Muscle of leg (tissue), 11 donors: ENCODE data around the gene PRR18. TPM values are rescaled to one million over a fixed set of nuclear protein-coding genes. Genes with fewer than 3 reads are reported as not detected.

Source experiments
- DNase-seq: peaks from one replicate; pipeline ENCODE4 v3.0.0; 2013
- H3K27ac ChIP-seq: one replicate; pipeline ENCODE4 v1.5.1; 2013; ENCODE audit warnings: mild to moderate bottlenecking, low read length, control low read depth
- H3K27me3 ChIP-seq: one replicate; pipeline ENCODE4 v1.6.1; 2013; ENCODE audit warnings: low read length; ENCODE audit not compliant: control insufficient read depth, insufficient read depth
- H3K36me3 ChIP-seq: one replicate; pipeline ENCODE4 v1.6.1; 2013; ENCODE audit warnings: low read length; ENCODE audit not compliant: control insufficient read depth, insufficient read depth
- H3K4me1 ChIP-seq: one replicate; pipeline ENCODE4 v1.6.1; 2013; ENCODE audit warnings: low read length; ENCODE audit not compliant: control insufficient read depth, insufficient read depth
- H3K4me3 ChIP-seq: one replicate; pipeline ENCODE4 v1.5.1; 2013; ENCODE audit warnings: low read length, control low read depth
- H3K9me3 ChIP-seq: replicated peaks from 2 replicates; pipeline ENCODE4 v1.6.1; 2013; ENCODE audit warnings: low read depth, low read length; ENCODE audit not compliant: control insufficient read depth
- WGBS: methylation state at CpG from one replicate; pipeline ENCODE4 v1.1.5; 2013; ENCODE audit warnings: missing lambda C conversion rate; ENCODE audit not compliant: insufficient coverage; 5-methylcytosine and 5-hydroxymethylcytosine counted together
- polyA plus RNA-seq, 8 donors: library from polyadenylated mRNA; unstranded; fragments of 120-200 nt; gene quantifications; one replicate each; pipeline versions ENCODE4 v1.2.1 to v1.2.3, GENCODE V29; 2013; ENCODE audit warnings: inconsistent platforms in 1 of 8, low replicate concordance in 1 of 8; ENCODE audit not compliant: insufficient read length in 8 of 8, insufficient read depth in 1 of 8
- total RNA-seq: library from RNA; stranded (reverse); fragments of 120-200 nt; gene quantifications from one replicate; pipeline ENCODE4 v1.2.4, GENCODE V29; 2013

PRR18 gene
- total and polyA plus RNA-seq, 9 donors, result 0.22 to 1.00 (median 0.69) TPM

DNA sequence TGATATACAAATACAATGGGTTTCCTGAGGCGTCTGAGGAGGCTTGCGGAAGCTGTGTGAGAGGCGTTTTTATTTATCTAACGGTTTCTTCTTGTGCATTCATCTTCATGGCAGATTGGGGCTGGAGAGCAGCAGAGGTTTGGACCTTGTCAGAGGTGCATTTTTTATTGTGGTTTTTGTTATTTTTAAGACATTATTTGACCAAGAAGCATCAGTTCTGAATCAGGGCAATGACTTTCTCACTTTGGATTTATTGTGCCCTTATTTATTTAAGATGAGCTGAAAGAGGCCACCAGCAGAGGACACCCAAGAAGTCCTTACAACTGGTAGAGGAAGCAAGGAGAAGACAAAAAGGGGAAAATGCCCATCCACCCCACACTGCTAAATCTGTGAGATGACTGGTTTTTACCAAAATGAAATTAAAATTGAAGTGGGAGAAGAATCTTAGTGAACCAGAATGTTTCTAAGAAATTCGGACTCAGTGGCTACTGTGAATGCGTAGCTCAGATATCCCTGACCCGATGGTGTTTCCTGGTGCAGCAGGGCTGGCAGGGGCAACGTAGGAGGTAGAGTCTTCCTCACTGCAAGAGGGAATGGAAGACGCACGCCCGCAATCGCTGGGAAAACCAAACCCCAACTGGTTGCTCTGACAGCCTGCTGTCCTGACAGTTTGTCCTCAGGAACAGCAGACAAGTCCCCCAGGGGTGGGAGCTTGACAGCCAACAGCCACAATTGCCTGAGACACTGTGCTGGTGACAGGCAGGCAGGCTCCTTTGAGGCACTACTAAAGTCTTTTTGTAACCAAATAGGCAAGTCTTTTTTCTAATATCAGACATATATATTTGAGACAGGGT is 14.2 kb downstream of the PRR18 start:
- H3K27ac ChIP-seq, result no peak overlapping the region
- H3K36me3 ChIP-seq, result no peaks in the 10 kb centered on the region
- H3K4me1 ChIP-seq, result no peaks in the 10 kb centered on the region
- peaks cover 23% of the 10 kb centered on the region for H3K27me3 ChIP-seq
- no peaks in the 10 kb centered on the region for H3K9me3 ChIP-seq
- no peak for DNase-seq
- 87% methylated on average over 9 of the region's 12 CpGs for WGBS
- no peak overlapping the region for H3K4me3 ChIP-seq

DNA sequence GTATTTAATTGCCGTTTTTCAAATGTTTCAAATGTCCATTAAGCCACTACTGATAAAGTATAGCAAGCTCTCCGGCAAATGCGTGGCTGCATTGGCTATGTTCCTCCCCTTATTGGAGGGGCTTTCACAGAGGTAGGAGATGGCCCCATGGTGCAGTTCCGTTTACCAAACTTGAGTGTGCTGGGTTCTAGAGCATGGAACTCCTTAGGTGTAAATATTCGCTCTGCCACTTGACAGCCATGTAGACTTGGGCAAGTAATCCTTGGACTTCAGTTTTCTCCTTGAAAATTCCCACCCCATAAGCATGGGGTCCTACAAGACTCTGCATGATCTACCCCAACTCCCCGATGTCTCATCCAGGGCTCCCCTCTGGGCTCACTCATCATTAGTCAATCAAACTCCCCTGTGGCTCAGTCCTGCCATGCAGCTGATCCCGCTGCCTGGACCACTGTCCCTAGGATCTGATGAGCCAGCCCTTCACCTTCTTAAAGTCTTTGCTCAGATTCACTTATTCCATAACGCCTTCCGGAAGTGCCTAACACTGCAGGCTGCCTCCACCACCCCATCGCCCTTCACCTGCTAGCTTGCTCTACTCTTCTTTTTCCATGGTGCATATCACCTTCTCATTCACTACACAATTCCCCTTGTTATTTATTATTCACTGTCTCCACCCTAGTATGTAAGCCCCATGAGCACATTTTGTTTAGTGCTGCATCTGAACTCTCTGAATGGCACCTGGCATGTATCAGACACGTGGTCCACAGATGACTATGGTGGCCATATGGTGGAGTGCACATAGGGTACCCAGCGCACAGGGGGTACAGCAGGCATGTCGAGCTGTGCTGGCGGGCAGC is 18.8 kb downstream of the PRR18 start:
- Histone ChIP-seq H3K36me3 (no peaks in the 10 kb centered on the region), H3K4me3 (no peak overlapping the region), H3K9me3 (no peaks in the 10 kb centered on the region), H3K4me1 (no peaks in the 10 kb centered on the region), H3K27me3 (peaks cover 19% of the 10 kb centered on the region), H3K27ac (no peak overlapping the region)
- DNase-seq, result no peak
- 88% methylated on average over 11 of the region's 14 CpGs for WGBS

DNA sequence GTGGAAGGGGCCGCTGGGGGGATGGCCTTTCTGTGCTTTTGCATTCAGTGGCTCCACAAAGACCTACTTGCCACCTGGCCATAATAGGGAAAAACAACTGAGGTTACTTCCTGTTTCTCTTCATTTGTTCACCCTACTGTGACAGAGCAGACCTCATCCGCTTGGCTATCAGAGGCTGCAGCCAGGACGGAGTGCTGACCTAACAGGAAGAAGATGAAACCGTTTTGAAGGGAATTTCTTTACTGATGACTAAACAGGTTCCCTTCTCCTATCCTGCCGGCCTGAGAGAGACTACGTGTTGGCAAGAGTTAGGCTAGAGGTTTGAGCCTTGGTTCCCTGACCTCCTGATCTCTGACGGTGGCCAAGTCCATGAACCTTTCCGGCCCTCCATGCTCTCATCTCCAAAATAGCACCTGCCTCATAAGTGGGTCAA is 21.3 kb downstream of the PRR18 start:
- no peak overlapping the region for H3K27ac ChIP-seq
- DNase-seq, result peak; percentile 29
- no peaks in the 10 kb centered on the region for H3K36me3 ChIP-seq
- no peak overlapping the region for H3K4me3 ChIP-seq
- peaks cover 29% of the 10 kb centered on the region for H3K27me3 ChIP-seq
- H3K4me1 ChIP-seq, result no peaks in the 10 kb centered on the region
- no CpG with 5 or more reads among the region's 8 CpGs for WGBS
- no peaks in the 10 kb centered on the region for H3K9me3 ChIP-seq

DNA sequence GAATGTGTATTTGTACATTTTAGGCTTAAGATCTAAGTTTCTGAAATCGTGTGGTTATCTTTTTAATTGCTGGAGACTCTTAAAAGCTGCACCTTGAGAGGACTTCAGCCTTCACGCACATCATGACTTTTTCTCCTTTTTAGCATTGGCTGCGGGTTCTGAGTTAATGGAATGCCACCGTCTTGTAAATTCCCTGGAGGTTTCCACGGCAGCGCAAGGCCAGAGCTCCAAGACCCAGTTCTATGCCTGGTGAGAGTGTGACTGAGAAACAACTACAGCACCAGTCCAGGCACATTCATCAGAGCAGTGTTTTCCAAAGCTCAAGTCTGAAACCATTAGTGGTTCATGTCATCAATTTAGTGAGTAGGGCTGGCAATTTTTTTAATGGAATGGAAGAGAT is 23.0 kb downstream of the PRR18 start:
- no peaks in the 10 kb centered on the region for H3K36me3 ChIP-seq
- no peak overlapping the region for H3K4me3 ChIP-seq
- H3K4me1 ChIP-seq, result no peaks in the 10 kb centered on the region
- H3K27me3 ChIP-seq, result peaks cover 42% of the 10 kb centered on the region
- H3K27ac ChIP-seq, result no peak overlapping the region
- WGBS, result no CpG with 5 or more reads among the region's 6 CpGs
- H3K9me3 ChIP-seq, result no peaks in the 10 kb centered on the region
- no peak for DNase-seq

DNA sequence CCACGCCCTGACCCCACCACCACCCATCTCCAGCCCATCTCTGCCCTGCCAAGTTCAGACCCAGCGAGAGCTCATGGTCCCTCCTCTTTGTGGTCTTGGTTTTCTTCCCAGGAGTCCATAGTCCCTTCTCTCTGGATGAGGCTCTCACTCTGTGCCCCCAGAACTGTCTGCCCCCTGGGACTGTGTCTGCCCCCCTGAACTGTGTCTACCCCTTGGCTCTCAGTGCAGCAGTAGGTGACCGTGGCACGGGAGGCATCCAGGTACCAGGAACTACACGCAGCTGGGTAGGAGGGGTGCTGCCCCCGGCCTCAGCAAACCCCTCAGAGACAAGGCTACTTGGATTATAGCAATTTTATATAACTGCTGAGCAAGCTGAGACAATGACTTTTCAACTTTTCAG is 23.6 kb downstream of the PRR18 start:
- H3K4me1 ChIP-seq, result no peaks in the 10 kb centered on the region
- H3K4me3 ChIP-seq, result no peak overlapping the region
- 88% methylated on average over 4 of the region's 6 CpGs for WGBS
- H3K9me3 ChIP-seq, result no peaks in the 10 kb centered on the region
- H3K36me3 ChIP-seq, result no peaks in the 10 kb centered on the region
- peaks cover 43% of the 10 kb centered on the region for H3K27me3 ChIP-seq
- DNase-seq, result no peak
- no peak overlapping the region for H3K27ac ChIP-seq

DNA sequence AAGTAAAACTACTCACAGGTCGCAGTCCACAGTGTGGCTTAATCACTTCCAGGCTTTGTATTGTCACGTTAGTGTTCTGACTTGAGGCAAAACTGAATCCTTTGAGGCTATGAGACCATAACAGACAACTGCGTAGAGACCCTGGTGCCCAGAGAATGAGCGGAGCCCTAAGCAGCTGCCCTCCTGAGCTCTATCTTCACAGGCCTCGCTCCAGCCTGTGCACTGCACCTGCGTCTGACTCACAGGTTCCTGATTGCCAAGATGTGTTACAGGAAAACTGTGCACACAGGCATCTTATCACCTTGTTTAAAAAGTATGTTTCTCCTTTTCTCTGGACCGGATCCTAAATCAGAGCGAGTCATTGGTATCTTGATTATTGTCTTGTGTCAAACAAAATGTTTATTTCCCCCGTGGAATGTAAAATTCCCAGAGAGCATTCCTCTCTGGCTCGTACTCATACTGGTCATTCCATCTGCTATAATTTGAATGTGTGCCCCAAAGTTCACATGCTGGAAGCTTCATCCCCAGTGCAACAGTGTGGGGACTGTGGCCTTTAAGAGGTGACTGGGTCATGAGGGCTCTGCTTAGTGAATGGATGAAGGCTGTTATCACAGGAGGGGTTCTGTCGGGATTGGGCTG is 25.7 kb downstream of the PRR18 start:
- H3K27ac ChIP-seq, result no peak overlapping the region
- H3K27me3 ChIP-seq, result peaks cover 41% of the 10 kb centered on the region
- 63% methylated on average over 6 of the region's 11 CpGs for WGBS
- no peaks in the 10 kb centered on the region for H3K4me1 ChIP-seq
- no peaks in the 10 kb centered on the region for H3K36me3 ChIP-seq
- DNase-seq, result no peak
- H3K9me3 ChIP-seq, result no peaks in the 10 kb centered on the region
- H3K4me3 ChIP-seq, result no peak overlapping the region

DNA sequence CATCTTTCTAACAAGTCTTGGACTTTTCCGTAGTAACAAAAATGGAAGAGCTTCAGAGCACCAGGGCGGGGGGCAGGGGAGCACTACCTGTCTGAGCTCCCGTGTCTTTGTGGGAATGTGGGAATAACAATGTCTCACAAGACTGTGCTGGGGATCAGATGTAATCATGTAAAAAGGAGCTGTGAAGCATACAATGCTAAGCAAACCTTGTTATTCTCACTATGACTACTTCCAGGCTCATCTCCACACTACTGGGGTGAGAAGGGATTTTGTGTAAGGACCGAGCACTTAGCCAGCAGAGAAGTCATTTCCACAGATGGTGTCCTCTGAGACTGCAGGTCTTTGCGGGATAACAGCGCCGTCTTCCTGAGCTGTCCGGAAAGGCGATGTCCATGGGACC is 27.1 kb downstream of the PRR18 start:
- no peaks in the 10 kb centered on the region for H3K4me1 ChIP-seq
- DNase-seq, result no peak
- H3K27ac ChIP-seq, result no peak overlapping the region
- H3K4me3 ChIP-seq, result no peak overlapping the region
- 80% methylated on average over 7 of the region's 9 CpGs for WGBS
- H3K36me3 ChIP-seq, result no peaks in the 10 kb centered on the region
- peaks cover 43% of the 10 kb centered on the region for H3K27me3 ChIP-seq
- no peaks in the 10 kb centered on the region for H3K9me3 ChIP-seq

DNA sequence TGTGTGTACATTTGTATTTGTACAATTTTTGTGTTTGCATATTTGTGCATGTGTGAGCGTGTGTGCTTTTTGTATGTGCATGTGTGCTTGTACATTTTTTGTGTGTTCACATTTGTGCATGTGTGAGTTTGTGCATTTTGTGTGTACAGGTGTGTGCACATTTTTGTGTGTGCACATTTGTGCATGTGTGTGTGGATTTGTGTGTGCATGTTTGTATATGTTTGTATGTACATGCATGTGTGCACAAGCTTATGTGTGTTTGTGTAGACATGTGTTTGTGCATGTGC is 28.9 kb downstream of the PRR18 start:
- Histone ChIP-seq H3K4me1 (no peaks in the 10 kb centered on the region), H3K36me3 (no peaks in the 10 kb centered on the region)

DNA sequence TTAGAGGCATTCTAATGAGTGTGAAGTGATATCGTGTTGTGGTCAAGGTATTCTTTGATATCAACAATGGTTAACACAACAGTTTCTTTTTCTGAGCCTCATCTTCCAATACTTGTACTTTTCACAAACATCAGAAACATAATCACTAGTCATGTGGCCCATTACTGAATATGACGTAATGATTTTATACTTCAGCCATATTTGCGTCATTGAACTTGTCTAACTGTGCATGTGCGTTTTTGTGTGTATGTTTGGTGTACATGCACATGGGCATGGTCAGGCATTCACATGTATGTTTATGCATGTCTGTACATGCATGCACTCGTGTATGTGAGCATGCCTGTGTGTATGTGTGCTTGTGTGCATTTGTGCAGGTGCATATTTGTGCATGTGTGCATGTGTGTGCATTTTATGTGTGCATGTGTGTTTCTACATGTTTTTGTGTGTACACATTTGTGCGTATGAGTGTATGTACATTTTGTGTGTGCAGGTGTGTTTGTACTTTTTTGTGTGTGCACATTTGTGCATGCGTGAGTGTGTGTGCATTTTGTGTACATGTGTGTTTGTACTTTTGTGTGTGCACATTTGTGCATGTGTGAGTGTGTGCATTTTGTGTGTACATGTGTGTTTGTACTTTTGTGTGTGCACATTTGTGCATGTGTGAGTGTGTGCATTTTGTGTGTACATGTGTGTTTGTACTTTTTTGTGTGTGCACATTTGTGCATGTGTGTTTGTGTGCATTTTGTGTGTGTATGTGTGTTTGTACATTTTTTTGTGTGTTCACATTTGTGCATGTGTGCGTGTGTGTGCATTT is 29.4 kb downstream of the PRR18 start:
- Histone ChIP-seq H3K27me3 (peaks cover 33% of the 10 kb centered on the region), H3K27ac (no peak overlapping the region), H3K4me3 (no peak overlapping the region), H3K4me1 (no peaks in the 10 kb centered on the region), H3K9me3 (no peaks in the 10 kb centered on the region), H3K36me3 (no peaks in the 10 kb centered on the region)
- no peak for DNase-seq
- 94% methylated on average over 4 of the region's 8 CpGs for WGBS

More for the DNA sequence above, 28.9 kb downstream of the PRR18 start:
- Histone ChIP-seq H3K27me3 (peaks cover 39% of the 10 kb centered on the region), H3K4me3 (no peak overlapping the region), H3K27ac (no peak overlapping the region), H3K9me3 (no peaks in the 10 kb centered on the region)
- WGBS, result 89% methylated on average over 1 of the region's 1 CpG
- DNase-seq, result no peak
